Nephron (organoid): ENCODE data around the gene MMGT1.
"Not testable (repeated sequence)": the region's sequence is repeated elsewhere in the genome, so short reads cannot be mapped to it uniquely, and the experiment has no call there.

Source experiments
- H3K27ac Mint-ChIP-seq, 3 experiments: 2 replicates each; pipeline ENCODE4 v1.8.0; 2020; ENCODE audit warnings: mixed read lengths in 3 of 3, mild to moderate bottlenecking in 2 of 3, moderate library complexity in 1 of 3
- H3K27me3 Mint-ChIP-seq: 2 replicates; pipeline ENCODE4 v1.8.0; 2021; ENCODE audit warnings: low read depth, mild to moderate bottlenecking, moderate library complexity, mixed read lengths
- H3K36me3 Mint-ChIP-seq: 2 replicates; pipeline ENCODE4 v1.8.0; 2020; ENCODE audit warnings: low read depth, mixed read lengths
- H3K4me1 Mint-ChIP-seq: 2 replicates; pipeline ENCODE4 v1.8.0; 2020; ENCODE audit warnings: mixed read lengths
- H3K4me3 Mint-ChIP-seq, 3 experiments: 2 replicates each; pipeline ENCODE4 v1.8.0; 2020; ENCODE audit warnings: mild to moderate bottlenecking in 3 of 3, mixed read lengths in 3 of 3, moderate library complexity in 2 of 3
- H3K9me3 Mint-ChIP-seq: 2 replicates; pipeline ENCODE4 v1.8.0; 2020; ENCODE audit warnings: mixed read lengths
- TF ChIP-seq, protein P1 (sequence below), 3 experiments: fragments of 200-600 bp; sonication (generic); IDR thresholded peaks; one replicate each; pipeline ENCODE4 v1.5.0; 2021; ENCODE audit warnings: antibody characterized with exemption in 3 of 3; ENCODE audit not compliant: unreplicated experiment in 3 of 3

Gene MMGT1

DNA sequence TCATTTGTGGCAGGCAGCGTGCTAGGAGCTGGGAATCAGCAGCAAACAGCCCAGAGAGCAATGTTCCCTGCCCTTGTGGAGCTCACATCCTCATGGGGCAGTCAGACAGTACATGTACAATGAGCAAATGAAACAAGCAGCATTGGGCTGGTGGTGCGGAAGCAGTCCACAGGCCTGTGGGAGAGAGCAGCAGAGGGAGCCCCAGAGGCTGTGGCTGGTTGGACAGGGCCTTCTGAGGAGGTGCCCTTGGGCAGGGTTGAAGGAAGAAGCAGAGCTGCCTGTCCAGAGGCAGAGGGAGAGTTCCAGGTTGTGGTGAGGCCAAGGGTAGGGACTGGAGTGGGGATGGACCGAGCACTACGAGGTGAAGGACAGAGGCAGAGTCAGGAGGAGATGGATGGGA lies 22.5 kb downstream of the MMGT1 start:
- no peaks in the 10 kb centered on the region for H3K36me3 Mint-ChIP-seq
- no peaks in the 10 kb centered on the region for H3K4me1 Mint-ChIP-seq
- H3K9me3 Mint-ChIP-seq = peaks cover under 1% of the 10 kb centered on the region
- H3K27ac Mint-ChIP-seq = no peak overlapping the region
- no peaks in the 10 kb centered on the region for H3K27me3 Mint-ChIP-seq
- TF ChIP-seq, protein P1, sequence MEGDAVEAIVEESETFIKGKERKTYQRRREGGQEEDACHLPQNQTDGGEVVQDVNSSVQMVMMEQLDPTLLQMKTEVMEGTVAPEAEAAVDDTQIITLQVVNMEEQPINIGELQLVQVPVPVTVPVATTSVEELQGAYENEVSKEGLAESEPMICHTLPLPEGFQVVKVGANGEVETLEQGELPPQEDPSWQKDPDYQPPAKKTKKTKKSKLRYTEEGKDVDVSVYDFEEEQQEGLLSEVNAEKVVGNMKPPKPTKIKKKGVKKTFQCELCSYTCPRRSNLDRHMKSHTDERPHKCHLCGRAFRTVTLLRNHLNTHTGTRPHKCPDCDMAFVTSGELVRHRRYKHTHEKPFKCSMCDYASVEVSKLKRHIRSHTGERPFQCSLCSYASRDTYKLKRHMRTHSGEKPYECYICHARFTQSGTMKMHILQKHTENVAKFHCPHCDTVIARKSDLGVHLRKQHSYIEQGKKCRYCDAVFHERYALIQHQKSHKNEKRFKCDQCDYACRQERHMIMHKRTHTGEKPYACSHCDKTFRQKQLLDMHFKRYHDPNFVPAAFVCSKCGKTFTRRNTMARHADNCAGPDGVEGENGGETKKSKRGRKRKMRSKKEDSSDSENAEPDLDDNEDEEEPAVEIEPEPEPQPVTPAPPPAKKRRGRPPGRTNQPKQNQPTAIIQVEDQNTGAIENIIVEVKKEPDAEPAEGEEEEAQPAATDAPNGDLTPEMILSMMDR (IDR thresholded peaks at IDR 0.05; ENCODE audit: unreplicated experiment in 3 of 3) = no peak
- H3K4me3 Mint-ChIP-seq = no peak overlapping the region

- TF ChIP-seq, protein P1 (IDR thresholded peaks at IDR 0.05; ENCODE audit: unreplicated experiment in 3 of 3) = no peak
- H3K4me3 Mint-ChIP-seq = no peak overlapping the region
- no peaks in the 10 kb centered on the region for H3K4me1 Mint-ChIP-seq
- H3K27me3 Mint-ChIP-seq = no peaks in the 10 kb centered on the region
- H3K9me3 Mint-ChIP-seq = peaks cover 22% of the 10 kb centered on the region
- no peak overlapping the region for H3K27ac Mint-ChIP-seq
- H3K36me3 Mint-ChIP-seq = no peaks in the 10 kb centered on the region
Measured at GRCh38 chrX:135944486-135944885, 29.3 kb downstream of the MMGT1 start.

DNA sequence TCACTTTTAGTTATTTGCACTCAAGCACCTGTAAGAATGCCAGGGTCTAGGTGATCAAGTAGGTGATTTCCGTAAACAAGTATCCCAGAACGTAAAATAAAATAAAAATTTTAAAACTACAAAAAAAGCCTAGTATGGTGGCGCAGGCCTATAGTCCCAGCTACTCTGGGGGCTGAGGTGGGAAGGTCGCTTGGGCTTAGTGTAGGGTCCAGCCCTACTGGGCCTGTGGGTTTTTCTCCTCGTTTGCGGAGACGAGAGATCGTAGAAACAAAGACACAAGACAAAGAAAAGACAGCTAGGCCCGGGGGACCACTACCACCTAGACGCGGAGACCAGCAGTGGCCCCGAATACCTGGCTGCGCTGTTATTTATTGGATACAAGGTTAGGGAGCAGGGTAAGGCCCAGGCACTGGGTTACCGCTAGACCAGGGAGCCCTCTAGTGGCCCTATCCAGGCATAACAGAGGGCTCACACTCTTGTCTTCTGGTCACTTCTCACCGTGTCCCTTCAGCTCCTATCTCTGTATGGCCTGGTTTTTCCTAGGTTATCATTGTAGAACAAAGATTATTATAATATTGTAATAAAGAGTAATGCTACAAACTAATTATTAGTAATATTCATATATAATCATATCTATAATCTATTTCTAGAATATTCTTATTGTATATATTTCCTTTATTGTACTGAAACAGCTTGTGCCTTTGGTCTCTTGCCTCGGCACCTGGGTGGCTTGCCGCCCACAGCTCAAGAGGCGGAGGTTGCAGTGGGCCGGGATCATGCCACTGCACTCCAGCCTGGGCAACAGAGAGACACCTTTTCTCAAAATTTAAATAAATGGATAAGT lies 41.9 kb downstream of the MMGT1 start:
- H3K4me1 Mint-ChIP-seq = no peaks in the 10 kb centered on the region
- no peak overlapping the region for H3K27ac Mint-ChIP-seq
- TF ChIP-seq, protein P1 (IDR thresholded peaks at IDR 0.05; ENCODE audit: unreplicated experiment in 3 of 3) = peak; percentile 52 to 60 (median 59)
- no peaks in the 10 kb centered on the region for H3K36me3 Mint-ChIP-seq
- peaks cover 6% of the 10 kb centered on the region for H3K9me3 Mint-ChIP-seq
- no peaks in the 10 kb centered on the region for H3K27me3 Mint-ChIP-seq
- no peak overlapping the region for H3K4me3 Mint-ChIP-seq

- no peaks in the 10 kb centered on the region for H3K27me3 Mint-ChIP-seq
Measured at GRCh38 chrX:135927897-135928296, 45.9 kb downstream of the MMGT1 start.

GRCh38 chrX:135923353-135923752 lies 50.4 kb downstream of the MMGT1 start:
- no peaks in the 10 kb centered on the region for H3K27me3 Mint-ChIP-seq
- H3K36me3 Mint-ChIP-seq = no peaks in the 10 kb centered on the region
- TF ChIP-seq, protein P1 (IDR thresholded peaks at IDR 0.05; ENCODE audit: unreplicated experiment in 3 of 3) = no peak
- H3K4me3 Mint-ChIP-seq = no peak overlapping the region
- no peaks in the 10 kb centered on the region for H3K4me1 Mint-ChIP-seq
- peaks cover 9% of the 10 kb centered on the region for H3K9me3 Mint-ChIP-seq
- H3K27ac Mint-ChIP-seq = no peak overlapping the region

More at GRCh38 chrX:135927897-135928296, 45.9 kb downstream of the MMGT1 start:
- Mint-ChIP-seq H3K4me1 (no peaks in the 10 kb centered on the region), H3K36me3 (no peaks in the 10 kb centered on the region), H3K9me3 (peaks cover 2% of the 10 kb centered on the region), H3K27ac (no peak overlapping the region), H3K4me3 (no peak overlapping the region)
- TF ChIP-seq, protein P1 (IDR thresholded peaks at IDR 0.05; ENCODE audit: unreplicated experiment in 3 of 3) = no peak

DNA sequence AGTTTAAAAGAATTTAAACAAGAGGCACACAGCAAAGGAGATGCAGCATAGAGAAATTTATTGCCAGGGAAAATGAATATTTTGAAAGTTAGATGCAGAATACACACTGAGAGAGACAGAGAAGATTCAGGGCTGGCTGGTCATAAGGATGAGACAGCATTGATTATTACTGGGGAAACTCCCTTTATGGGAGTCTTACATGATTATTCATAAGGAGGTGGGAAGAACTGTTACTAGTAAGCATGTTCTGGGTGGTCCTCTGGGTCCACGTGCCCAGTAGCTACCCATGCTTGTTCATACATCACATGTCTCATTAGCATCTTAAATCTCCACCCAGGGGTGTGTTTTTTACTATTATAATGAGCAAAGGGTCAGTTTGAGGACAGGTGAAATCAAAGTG lies 53.3 kb downstream of the MMGT1 start:
- H3K4me1 Mint-ChIP-seq, H3K4me3 Mint-ChIP-seq, H3K27me3 Mint-ChIP-seq, H3K36me3 Mint-ChIP-seq: not testable (repeated sequence)
- Mint-ChIP-seq H3K27ac (peak overlapping the region in 1 of 3 experiments; percentile 13), H3K9me3 (peaks cover 16% of the 10 kb centered on the region)
